Measurements from ENCODE around the gene PGBD1.
"Not testable (repeated sequence)": the region's sequence is repeated elsewhere in the genome, so short reads cannot be mapped to it uniquely, and the experiment has no call there.

The PGBD1 gene

DNA sequence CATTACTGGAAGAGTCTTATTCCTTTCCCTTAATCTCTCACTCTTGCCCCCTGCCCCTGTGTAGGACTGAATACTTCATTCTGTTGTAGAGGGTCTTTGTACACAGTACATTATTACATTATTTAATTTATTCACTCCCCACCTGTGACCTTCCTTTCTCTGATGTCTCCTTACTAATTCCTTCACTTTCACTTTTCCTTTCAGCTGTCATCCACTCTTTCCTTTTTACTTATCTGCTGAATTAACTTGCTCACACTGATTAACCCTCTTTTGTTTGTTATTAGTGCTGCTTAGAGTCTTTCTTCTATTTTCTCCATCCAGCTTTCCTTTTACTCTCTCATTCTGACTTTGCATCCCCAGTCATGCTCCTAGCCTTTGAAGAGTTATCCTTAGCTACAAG, 6.5 kb upstream of the PGBD1 start:
- no peak for DNase-seq

DNA sequence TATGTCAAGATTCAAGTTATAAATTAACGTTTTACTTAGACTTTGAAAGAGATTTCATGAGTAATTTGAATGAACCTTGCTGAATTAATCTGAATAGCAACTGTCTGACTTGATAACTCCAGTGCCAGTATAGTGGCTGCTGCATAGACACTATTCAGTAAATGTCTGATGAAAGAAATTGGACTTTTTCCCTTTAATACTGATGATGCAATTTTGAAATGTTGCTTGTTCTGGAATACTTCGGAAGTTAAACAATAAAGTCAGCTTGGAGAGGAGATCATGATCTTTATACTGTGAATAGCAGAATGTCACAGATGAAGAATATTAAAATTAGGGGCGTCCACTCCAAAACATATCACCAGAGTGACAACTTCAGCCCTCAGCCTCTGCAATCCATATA, 3.6 kb upstream of the PGBD1 start:
- no peak for DNase-seq

DNA sequence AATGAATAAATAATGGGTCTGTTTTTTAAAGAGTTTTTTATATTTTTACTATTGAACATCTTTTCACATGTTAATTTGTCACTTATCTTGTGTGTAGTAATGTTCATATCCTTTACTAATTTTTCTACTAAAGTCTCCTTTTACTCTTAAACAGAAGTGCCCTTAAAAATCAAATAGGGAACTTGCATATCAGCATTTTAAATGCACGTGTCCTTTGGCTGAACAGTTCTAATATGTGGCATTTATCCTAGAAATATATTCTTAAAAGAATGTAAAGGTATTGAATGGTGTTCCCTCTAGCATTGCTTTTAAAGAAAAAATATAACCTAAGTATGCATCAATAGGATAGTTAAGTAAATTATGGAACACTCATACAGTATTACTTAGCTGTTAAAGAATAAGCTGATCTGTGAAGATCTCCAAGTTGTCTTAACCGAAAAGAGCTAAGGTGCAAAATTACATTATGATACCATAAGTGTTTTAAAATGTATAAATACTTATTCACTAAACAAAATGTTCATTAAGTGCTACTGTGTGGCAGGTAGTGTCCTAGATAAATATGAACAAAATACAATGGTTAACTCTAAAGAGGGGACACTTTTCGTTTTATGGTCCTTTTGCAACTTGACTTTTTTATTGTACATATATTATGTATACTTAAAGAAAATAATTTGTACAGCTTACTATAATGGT, 631 bp upstream of the PGBD1 start:
- DNase-seq: no peak

DNA sequence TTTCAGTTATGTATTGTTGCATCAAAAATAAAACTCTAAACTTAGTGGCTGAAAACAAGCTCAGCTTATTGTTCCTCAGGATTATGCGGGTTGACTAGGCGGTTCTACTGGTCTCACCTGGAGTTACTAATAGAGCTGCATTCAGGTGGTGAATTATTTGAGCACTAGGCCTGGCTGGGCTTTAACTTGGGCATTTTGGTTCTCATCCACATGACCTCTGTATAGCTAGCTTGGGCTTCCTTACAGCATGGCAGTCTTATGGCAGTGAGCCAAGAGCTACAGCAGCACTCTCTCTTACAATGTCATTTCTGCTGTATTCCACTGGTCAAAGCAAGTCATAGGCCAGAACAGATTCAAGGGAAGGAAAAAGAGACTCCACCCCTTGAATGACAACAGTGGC, 1.6 kb downstream of the PGBD1 start:
- no peak for DNase-seq

GRCh38 chr6:28291573-28291972, 10.2 kb downstream of the PGBD1 start:
- DNase-seq: no peak

- no peak for DNase-seq
Measured at GRCh38 chr6:28295326-28295725, 14.0 kb downstream of the PGBD1 start.

DNA sequence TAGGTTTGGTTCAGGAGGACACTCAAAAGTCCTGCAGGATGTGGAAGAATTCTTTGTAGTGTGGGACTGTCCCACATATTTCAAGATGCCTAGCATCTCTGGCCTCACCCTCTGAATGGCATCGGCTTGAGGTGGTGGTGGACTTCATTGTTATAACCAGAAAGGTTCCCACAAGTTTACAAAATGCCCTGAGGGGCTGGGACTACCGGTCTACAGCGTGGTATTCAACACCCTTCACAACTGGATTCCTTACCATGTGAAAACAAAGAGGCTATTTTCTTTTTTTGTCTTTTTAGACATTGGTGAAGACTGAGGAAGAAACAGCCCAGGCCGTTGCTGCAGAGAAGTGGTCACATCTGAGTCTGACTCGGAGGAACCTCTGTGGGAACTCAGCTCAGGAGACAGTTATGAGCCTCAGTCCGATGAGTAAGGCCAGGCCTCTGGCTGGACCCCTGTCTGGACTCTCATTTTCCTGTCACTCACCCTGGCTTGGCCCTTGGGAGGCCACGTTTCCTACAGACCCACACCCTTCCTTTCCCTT, 15.2 kb downstream of the PGBD1 start:
- no peak for DNase-seq

DNA sequence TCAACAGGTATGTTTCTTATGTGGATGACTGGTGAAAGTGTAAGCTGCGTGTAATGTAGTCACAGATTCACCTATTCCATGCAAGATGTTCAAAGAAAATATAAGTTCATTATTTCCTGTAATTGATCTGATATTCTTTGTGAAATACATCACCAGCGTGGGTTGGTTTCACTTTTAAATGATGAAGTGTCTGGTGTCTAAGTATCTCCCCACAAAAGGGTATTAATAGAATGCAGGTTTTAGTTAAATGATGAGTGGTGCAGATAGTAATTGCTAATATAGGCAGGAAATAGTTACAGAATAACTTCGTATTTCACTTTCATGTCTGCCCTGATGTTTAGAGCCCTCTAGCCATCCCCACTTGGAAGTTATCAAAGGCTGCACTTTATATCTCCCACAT, 22.2 kb downstream of the PGBD1 start:
- DNase-seq: no peak

- DNase-seq: not testable (repeated sequence)
Measured at GRCh38 chr6:28306363-28306762, 25.0 kb downstream of the PGBD1 start.

- no peak for DNase-seq
Measured at GRCh38 chr6:28311139-28311823, 29.9 kb downstream of the PGBD1 start.

GRCh38 chr6:28312939-28313338, 31.6 kb downstream of the PGBD1 start:
- DNase-seq: no peak

DNA sequence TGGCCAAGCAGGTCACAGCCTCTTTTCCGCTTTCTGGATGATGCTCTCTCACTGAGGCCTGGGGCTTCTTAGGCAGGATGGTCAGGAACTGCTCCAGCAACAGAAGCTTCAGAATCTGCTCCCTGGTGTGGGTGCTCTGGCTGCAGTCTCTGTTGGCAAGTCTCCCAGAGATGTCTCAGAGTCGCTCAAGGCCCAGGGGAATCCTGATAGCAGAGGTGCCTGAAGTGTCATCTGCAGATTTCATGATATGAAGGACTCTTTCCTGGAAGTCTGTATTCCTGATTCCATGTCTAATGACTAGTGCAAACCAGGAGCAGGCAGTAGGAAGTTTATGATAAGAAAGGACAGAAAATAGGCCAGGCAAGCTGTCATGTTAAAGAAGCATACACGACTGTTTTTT, 34.3 kb downstream of the PGBD1 start:
- DNase-seq: no peak

GRCh38 chr6:28317866-28318265, 36.5 kb downstream of the PGBD1 start:
- not testable (repeated sequence) for DNase-seq

GRCh38 chr6:28322661-28323060, 41.3 kb downstream of the PGBD1 start:
- no peak for DNase-seq

DNA sequence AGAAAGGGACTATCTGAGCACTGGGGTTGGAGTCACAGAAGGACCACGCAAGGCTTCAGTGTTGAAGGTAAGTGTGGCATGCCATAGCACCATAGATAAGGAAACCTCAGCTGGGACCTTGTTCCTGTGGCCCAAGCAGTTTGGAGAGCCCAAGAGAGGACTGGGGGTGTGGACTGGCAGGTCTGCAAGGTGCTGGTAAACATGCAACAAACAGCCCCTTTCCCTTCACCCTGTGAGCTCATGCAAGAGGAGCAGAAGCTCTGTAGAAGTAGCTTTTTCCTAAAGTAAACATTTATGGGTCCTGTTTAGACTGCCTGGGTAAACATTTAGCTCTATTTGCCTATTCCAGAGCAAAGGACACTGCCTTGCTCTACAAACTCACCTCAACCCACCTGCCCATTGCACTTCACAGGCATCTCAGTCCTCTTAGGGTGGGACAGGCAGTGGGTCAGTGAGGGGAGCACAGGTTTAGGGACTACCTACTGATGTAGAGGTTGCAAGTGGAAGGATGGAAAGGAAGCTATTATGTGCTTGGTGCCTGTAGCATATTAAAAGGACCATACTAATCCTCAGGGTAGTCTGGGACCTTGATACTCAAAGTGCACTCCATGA, 42.5 kb downstream of the PGBD1 start:
- no peak for DNase-seq

GRCh38 chr6:28326371-28326948, 45.1 kb downstream of the PGBD1 start:
- DNase-seq: no peak

DNA sequence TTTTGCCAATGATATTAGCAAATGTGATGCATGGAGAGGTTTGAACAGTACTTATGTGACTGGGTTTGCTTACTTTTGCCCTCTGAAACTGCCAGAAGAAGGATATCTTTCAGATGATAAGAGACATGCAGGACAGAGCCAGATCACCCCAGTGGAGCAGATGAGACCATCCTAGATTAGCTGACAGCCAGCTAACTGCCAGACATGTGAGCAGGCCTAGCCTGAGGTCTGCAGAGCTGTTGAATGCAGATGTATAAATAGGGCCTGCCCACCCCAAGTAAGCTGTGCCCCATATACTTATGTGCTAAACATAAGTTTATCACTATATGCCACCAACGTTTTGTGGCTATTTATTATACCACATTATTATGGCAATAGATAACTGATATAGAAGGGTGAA, 48.7 kb downstream of the PGBD1 start:
- no peak for DNase-seq

- DNase-seq: no peak
Measured at GRCh38 chr6:28333047-28333446, 51.7 kb downstream of the PGBD1 start.

DNA sequence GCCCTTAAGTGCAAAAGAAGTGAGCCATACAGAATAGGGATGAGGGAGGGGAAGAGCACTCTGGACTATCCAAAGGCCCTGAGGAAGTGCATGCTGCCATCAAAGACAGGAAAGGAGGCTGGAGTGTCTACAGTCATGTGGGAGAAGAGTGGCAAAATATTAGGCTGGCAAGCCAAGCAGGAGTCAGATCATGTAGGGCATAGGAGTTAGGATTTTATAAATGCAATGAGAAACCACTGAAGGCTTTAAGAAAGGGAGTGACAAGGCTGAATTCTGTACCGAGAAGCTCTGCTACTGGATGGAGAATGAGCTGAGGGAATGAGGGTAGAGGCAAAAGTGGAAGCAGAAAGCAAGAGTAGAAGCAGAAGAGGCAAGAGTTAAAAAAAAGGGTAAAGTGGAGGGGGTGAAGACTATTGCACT, 52.2 kb downstream of the PGBD1 start:
- DNase-seq: no peak

DNA sequence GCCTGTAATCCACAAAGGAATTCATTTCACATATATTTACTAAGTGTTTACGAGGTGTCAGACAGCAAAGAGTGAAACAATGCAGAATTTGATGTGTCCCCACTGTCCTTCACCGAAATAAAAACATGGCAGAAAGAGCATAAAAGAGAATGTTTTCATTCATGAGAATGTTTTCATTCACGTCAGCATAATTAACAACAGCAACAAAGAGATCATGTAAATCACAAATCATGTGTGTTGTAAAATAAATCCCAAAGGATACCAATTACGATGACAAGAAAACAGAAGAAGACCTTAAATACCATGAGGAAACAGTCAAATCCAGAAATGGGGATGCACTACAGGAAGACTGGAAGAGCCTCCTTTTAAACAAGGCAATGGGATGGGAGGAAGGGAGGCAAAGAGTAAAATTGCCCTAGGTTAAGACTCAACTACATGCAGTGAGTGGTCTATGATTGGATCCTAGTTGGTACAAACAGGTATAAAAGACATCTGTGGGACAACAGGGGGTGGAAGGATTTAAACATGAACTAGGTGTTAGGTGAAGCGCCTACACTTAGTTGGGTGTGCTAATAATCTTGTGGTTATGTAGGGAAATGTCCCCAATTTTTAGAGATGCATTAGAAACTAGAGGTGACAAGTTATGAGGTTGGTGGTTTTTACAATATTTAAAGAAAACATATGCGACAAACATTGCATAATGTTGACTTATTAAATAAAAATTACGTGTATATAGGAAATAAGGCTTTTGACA, 53.1 kb downstream of the PGBD1 start:
- no peak for DNase-seq

- no peak for DNase-seq
Measured at GRCh38 chr6:28335040-28335563, 53.7 kb downstream of the PGBD1 start.

DNA sequence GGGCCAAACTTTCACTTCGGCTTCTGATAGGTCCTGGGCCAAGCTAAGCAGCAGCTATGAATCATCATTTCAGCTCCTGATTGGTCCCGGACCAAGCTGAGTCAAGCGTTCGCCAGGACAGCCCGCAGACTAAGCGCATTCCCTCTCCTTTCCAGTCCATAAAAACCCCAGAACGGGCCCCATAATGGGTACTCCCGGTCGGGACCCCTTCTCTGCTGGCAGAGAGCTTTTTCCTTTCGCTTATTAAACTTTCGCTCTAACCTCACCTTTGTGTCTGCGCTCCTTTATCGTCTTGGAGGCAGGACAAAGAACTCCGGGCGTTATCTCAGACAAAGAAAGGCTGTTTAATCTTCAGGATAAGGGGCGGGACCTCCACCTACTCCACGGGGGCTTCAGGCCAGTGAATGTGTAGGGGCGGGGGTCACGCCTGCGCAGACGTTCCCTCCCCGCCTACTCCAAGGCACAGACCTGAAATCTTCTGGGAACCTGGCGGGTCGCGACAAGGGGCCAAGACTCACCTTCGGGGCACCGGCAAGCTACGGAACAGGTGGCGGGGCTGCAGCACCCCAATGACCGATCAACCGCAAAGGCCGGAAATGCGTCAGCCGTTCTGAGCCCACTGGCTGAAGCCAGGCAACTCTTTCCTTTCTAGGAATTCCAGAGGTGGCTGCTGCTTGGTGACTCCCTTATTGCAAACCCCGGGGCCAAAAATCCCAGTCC, 54.4 kb downstream of the PGBD1 start, which contains the start of gene ZSCAN31:
TSS of gene ZSCAN31 (minus strand) at position 585 of the 720 bp plus-strand sequence. CDS start 6,465 bp downstream, outside the sequence.
- DNase-seq: peak; percentile 71
